HEK293 (cell line): Measurements from ENCODE around the gene DIS3L2.

ENCODE experiments used
- CTCF ChIP-seq: fragments of 450-650 bp; formaldehyde crosslinking; IDR thresholded peaks from 2 replicates; pipeline ENCODE4 v1.5.1; 2016; ENCODE audit warnings: missing biosample characterization, missing genetic modification characterization
- ZNF169 ChIP-seq: fragments of 450-650 bp; formaldehyde crosslinking; IDR thresholded peaks from 2 replicates; pipeline ENCODE4 v1.5.1; 2016; ENCODE audit warnings: missing biosample characterization, missing genetic modification characterization
- ZNF350 ChIP-seq: fragments of 450-650 bp; formaldehyde crosslinking; IDR thresholded peaks from 2 replicates; pipeline ENCODE4 v1.5.0; 2017; ENCODE audit warnings: missing biosample characterization, mild to moderate bottlenecking, missing genetic modification characterization
- ZNF785 ChIP-seq: fragments of 450-650 bp; formaldehyde crosslinking; IDR thresholded peaks from 2 replicates; pipeline ENCODE4 v1.5.1; 2016; ENCODE audit warnings: missing biosample characterization, missing genetic modification characterization

- TF ChIP-seq ZNF169 (tag by site-specific recombination) (no peak), CTCF (tag by site-specific recombination) (no peak), ZNF350 (tag by site-specific recombination) (no peak), ZNF785 (no peak)
Measured at GRCh38 chr2:232219932-232220331, 258.4 kb downstream of the DIS3L2 start.
